ENCODE data around the gene DCAF4L1.

DCAF4L1 gene

GRCh38 chr4:41976775-41977516 is 4.6 kb upstream of the DCAF4L1 start:
- in situ Hi-C loops (cut with HindIII; ENCODE audit: low pct_ligation_motif_present, low sequenced_read_pairs), result no loop called here
- no peak overlapping the region for H3K27ac ChIP-seq
- no peak for DNase-seq
- no peaks in the 10 kb centered on the region for H3K27me3 ChIP-seq (replicated peaks)
- no peak overlapping the region for H3K4me3 ChIP-seq (ENCODE audit: low read depth, low read length)
- no peaks in the 10 kb centered on the region for H3K36me3 ChIP-seq (replicated peaks)
- TF ChIP-seq CTCF (IDR thresholded peaks at IDR 0.05; ENCODE audit: low read depth, low read length, missing control alignments), result no peak

- TF ChIP-seq CTCF (IDR thresholded peaks at IDR 0.05; ENCODE audit: low read depth, low read length, missing control alignments), result no peak
- H3K27ac ChIP-seq, result no peak overlapping the region
- H3K36me3 ChIP-seq (replicated peaks), result no peaks in the 10 kb centered on the region
- no peaks in the 10 kb centered on the region for H3K27me3 ChIP-seq (replicated peaks)
- H3K4me3 ChIP-seq (ENCODE audit: low read depth, low read length), result no peak overlapping the region
- in situ Hi-C loops (cut with HindIII; ENCODE audit: low pct_ligation_motif_present, low sequenced_read_pairs), result no loop called here
- DNase-seq, result peak; percentile 30
These were observed 3.8 kb upstream of the DCAF4L1 start for GRCh38 chr4:41977709-41978108.

GRCh38 chr4:41982716-41983115 is 1.2 kb downstream of the DCAF4L1 start:
- Histone ChIP-seq H3K27ac (no peak overlapping the region), H3K4me3 (ENCODE audit: low read depth, low read length) (no peak overlapping the region), H3K36me3 (replicated peaks) (no peaks in the 10 kb centered on the region), H3K27me3 (replicated peaks) (no peaks in the 10 kb centered on the region)
- DNase-seq, result no peak
- in situ Hi-C loops (cut with HindIII; ENCODE audit: low pct_ligation_motif_present, low sequenced_read_pairs), result no loop called here
- TF ChIP-seq CTCF (IDR thresholded peaks at IDR 0.05; ENCODE audit: low read depth, low read length, missing control alignments), result no peak

- H3K4me3 ChIP-seq (ENCODE audit: low read depth, low read length), result no peak overlapping the region
- no peak for TF ChIP-seq CTCF (IDR thresholded peaks at IDR 0.05; ENCODE audit: low read depth, low read length, missing control alignments)
- no peak for DNase-seq
- no peak overlapping the region for H3K27ac ChIP-seq
- H3K36me3 ChIP-seq (replicated peaks), result no peaks in the 10 kb centered on the region
- in situ Hi-C loops (cut with HindIII; ENCODE audit: low pct_ligation_motif_present, low sequenced_read_pairs), result no loop called here
- H3K27me3 ChIP-seq (replicated peaks), result no peaks in the 10 kb centered on the region
These were observed 3.6 kb downstream of the DCAF4L1 start for GRCh38 chr4:41985151-41985550.

- peak overlapping the region; percentile 76 for H3K27ac ChIP-seq
- no peaks in the 10 kb centered on the region for H3K27me3 ChIP-seq (replicated peaks)
- in situ Hi-C loops (cut with HindIII; ENCODE audit: low pct_ligation_motif_present, low sequenced_read_pairs), result no loop called here
- peak overlapping the region; percentile 89 for H3K4me3 ChIP-seq (ENCODE audit: low read depth, low read length)
- no peaks in the 10 kb centered on the region for H3K36me3 ChIP-seq (replicated peaks)
- TF ChIP-seq CTCF (IDR thresholded peaks at IDR 0.05; ENCODE audit: low read depth, low read length, missing control alignments), result no peak
- DNase-seq, result no peak
These were observed 8.4 kb downstream of the DCAF4L1 start for GRCh38 chr4:41989994-41990364.

Measured in brain microvascular endothelial cell (primary cell).